Prostate gland (tissue), 1 donor: ENCODE results near the gene S100A6.
"Not testable (repeated sequence)": the region's sequence is repeated elsewhere in the genome, so short reads cannot be mapped to it uniquely, and the experiment has no call there.

Experiments used
- POLR2A ChIP-seq: fragments of 450-650 bp; IDR thresholded peaks from one replicate; pipeline ENCODE4 v1.6.1; 2016; ENCODE audit warnings: antibody characterized with exemption, mild to moderate bottlenecking
- POLR2AphosphoS5 ChIP-seq: sonication (generic); formaldehyde crosslinking; IDR thresholded peaks from one replicate; pipeline ENCODE4 v1.6.1; 2017; ENCODE audit warnings: antibody characterized with exemption

GRCh38 chr1:153522353-153523048 is 13.3 kb downstream of the S100A6 start:
- TF ChIP-seq POLR2A, POLR2AphosphoS5: not testable (repeated sequence)
